Measurements from ENCODE around the gene PUSL1. TPM values are rescaled to one million over a fixed set of nuclear protein-coding genes. Genes with fewer than 3 reads are reported as not detected.
A peak's percentile ranks its signal among the peaks of the same experiment; 100 is the strongest.

Gene PUSL1
- total RNA-seq, 1 donor from 2014 or later = 28.3 TPM

GRCh38 chr1:1352786-1353388 is 44.5 kb downstream of the PUSL1 start:
- Histone ChIP-seq H3K9me3 (no peaks in the 10 kb centered on the region), H3K27me3 (no peaks in the 10 kb centered on the region), H3K36me3 (peaks cover 14 to 19% of the 10 kb centered on the region in 2 donors), H3K4me1 (peaks cover 18 to 51% of the 10 kb centered on the region in 2 donors), H3K4me3 (no peak overlapping the region), H3K27ac (peak overlapping the region; percentile 23 to 54)
- DNase-seq (ENCODE audit: low spot score in 2 of 2) = no peak
- no peak for TF ChIP-seq CTCF (IDR thresholded peaks at IDR 0.05)
- intact Hi-C loops (cut with DNase I) = no loop called here

GRCh38 chr1:1353389-1354151 is 45.2 kb downstream of the PUSL1 start:
- H3K36me3 ChIP-seq = peaks cover 14 to 19% of the 10 kb centered on the region in 2 donors
- H3K4me3 ChIP-seq = no peak overlapping the region
- H3K9me3 ChIP-seq = no peaks in the 10 kb centered on the region
- H3K4me1 ChIP-seq = peaks cover 16 to 49% of the 10 kb centered on the region in 2 donors
- no peak for TF ChIP-seq CTCF (IDR thresholded peaks at IDR 0.05)
- intact Hi-C loops (cut with DNase I) = no loop called here
- no peaks in the 10 kb centered on the region for H3K27me3 ChIP-seq
- DNase-seq (ENCODE audit: low spot score in 2 of 2) = no peak
- peak overlapping the region; percentile 23 to 54 for H3K27ac ChIP-seq

GRCh38 chr1:1354271-1355247 is 46.2 kb downstream of the PUSL1 start:
- peak overlapping the region; percentile 90 to 92 for H3K27ac ChIP-seq
- H3K27me3 ChIP-seq = no peaks in the 10 kb centered on the region
- H3K4me3 ChIP-seq = peak overlapping the region; percentile 54 to 65
- no peak for TF ChIP-seq CTCF (IDR thresholded peaks at IDR 0.05)
- intact Hi-C loops (cut with DNase I) = no loop called here
- H3K4me1 ChIP-seq = peaks cover 23 to 59% of the 10 kb centered on the region in 2 donors
- DNase-seq (ENCODE audit: low spot score in 2 of 2) = no peak
- H3K36me3 ChIP-seq = peaks cover 14 to 19% of the 10 kb centered on the region in 2 donors
- H3K9me3 ChIP-seq = no peaks in the 10 kb centered on the region

GRCh38 chr1:1355416-1355815 is 47.0 kb downstream of the PUSL1 start:
- intact Hi-C loops (cut with DNase I) = no loop called here
- TF ChIP-seq CTCF (IDR thresholded peaks at IDR 0.05) = no peak
- DNase-seq (ENCODE audit: low spot score in 2 of 2) = no peak
- no peaks in the 10 kb centered on the region for H3K9me3 ChIP-seq
- peak overlapping the region; percentile 90 to 92 for H3K27ac ChIP-seq
- H3K36me3 ChIP-seq = peaks cover 14 to 19% of the 10 kb centered on the region in 2 donors
- H3K27me3 ChIP-seq = no peaks in the 10 kb centered on the region
- H3K4me1 ChIP-seq = peaks cover 30 to 67% of the 10 kb centered on the region in 2 donors
- H3K4me3 ChIP-seq = peak overlapping the region; percentile 54 to 65

- DNase-seq (ENCODE audit: low spot score in 2 of 2) = no peak
- Histone ChIP-seq H3K36me3 (peaks cover 14 to 19% of the 10 kb centered on the region in 2 donors), H3K9me3 (no peaks in the 10 kb centered on the region), H3K4me1 (peaks cover 35 to 74% of the 10 kb centered on the region in 2 donors), H3K4me3 (peak overlapping the region; percentile 54 to 65), H3K27me3 (no peaks in the 10 kb centered on the region), H3K27ac (peak overlapping the region; percentile 90 to 92)
- intact Hi-C loops (cut with DNase I) = no loop called here
- TF ChIP-seq CTCF (IDR thresholded peaks at IDR 0.05) = no peak
Observed at GRCh38 chr1:1356166-1356795, 47.9 kb downstream of the PUSL1 start.

Data from ascending aorta (tissue), 2 donors.